H1 (cell line): ENCODE measurements around the gene FASTK. TPM values are rescaled to one million over a fixed set of nuclear protein-coding genes. Genes with fewer than 3 reads are reported as not detected.

Experiments
- ASH2L ChIP-seq: fragments of 200-600, 300-600 bp; sonication (generic); IDR thresholded peaks from one replicate; pipeline ENCODE4 v1.7.1; 2017; ENCODE audit warnings: low read length
- CHD7 ChIP-seq: fragments of 300-600 bp; sonication (generic); IDR thresholded peaks from 2 replicates; pipeline ENCODE4 v1.7.1; 2012; ENCODE audit warnings: low read length, moderate library complexity, mild to moderate bottlenecking, inconsistent platforms; ENCODE audit not compliant: insufficient replicate concordance
- POLR2A ChIP-seq, 2 experiments: IDR thresholded peaks; 1 replicate in 1 of 2; 2 replicates in 1 of 2; pipeline ENCODE4 v1.6.1; 2011; ENCODE audit warnings: low read depth in 2 of 2, low read length in 2 of 2, mild to moderate bottlenecking in 2 of 2; ENCODE audit errors: control extremely low read depth in 1 of 2
- polyA plus RNA-seq, 7 experiments: library from polyadenylated mRNA; depleted of rRNA in 3 of 7; stranded (reverse) in 5 of 7; unstranded in 2 of 7; fragments of >200 nt in 5 of 7; fragments of 200-250 nt in 2 of 7; gene quantifications; 1 replicate in 5 of 7; 2 replicates in 1 of 7; 4 replicates in 1 of 7; pipeline versions ENCODE4 v1.2.1 to v1.2.3, GENCODE V29; 2011 to 2013; ENCODE audit warnings: missing spikeins in 2 of 7, mixed read lengths in 2 of 7
- total RNA-seq: library from RNA; stranded (reverse); fragmentation: NEBNext Ultra II Directional; extraction: Animal tissue kit (Norgen Biotek cat#: 25700); gene quantifications from 2 replicates; pipeline ENCODE4 v1.2.1, GENCODE V29; 2021

The FASTK gene
- total and polyA plus RNA-seq, 2 of the 8 experiments (the other 6 are each of a cell fraction or from before 2014, with no cell fraction given), result 39.4 to 84.0 TPM

- TF ChIP-seq CHD7 (no peak), ASH2L (no peak), POLR2A (IDR thresholded peaks at IDR 0.05; ENCODE audit: control extremely low read depth in 1 of 2, low read depth in 2 of 2, low read length in 2 of 2) (no peak)
These were observed 37.0 kb upstream of the FASTK start (continued) for GRCh38 chr7:151117565-151117964.
